GM13976 (cell line): ENCODE results near the gene CAMK1D.
A peak's percentile ranks its signal among the peaks of the same experiment; 100 is the strongest.

Experiments
- DNase-seq: peaks from one replicate; pipeline ENCODE4 v3.0.0; 2012; ENCODE audit warnings: low spot score
- in situ Hi-C: fragments of 300-500 bp; cut with MboI; formaldehyde crosslinking; loops from one replicate; pipeline ENCODE4 v1.12.0; 2022; ENCODE audit warnings: low sequenced_read_pairs, mixed read lengths, inconsistent platforms; ENCODE audit not compliant: unreplicated experiment
- TF ChIP-seq, protein P1 (sequence below): IDR thresholded peaks from 2 replicates; pipeline ENCODE4 v1.5.1; 2012; ENCODE audit warnings: borderline replicate concordance, mild to moderate bottlenecking; ENCODE audit not compliant: insufficient read depth; ENCODE audit errors: extremely low read depth, missing control alignments, control extremely low read depth

CAMK1D gene

DNA sequence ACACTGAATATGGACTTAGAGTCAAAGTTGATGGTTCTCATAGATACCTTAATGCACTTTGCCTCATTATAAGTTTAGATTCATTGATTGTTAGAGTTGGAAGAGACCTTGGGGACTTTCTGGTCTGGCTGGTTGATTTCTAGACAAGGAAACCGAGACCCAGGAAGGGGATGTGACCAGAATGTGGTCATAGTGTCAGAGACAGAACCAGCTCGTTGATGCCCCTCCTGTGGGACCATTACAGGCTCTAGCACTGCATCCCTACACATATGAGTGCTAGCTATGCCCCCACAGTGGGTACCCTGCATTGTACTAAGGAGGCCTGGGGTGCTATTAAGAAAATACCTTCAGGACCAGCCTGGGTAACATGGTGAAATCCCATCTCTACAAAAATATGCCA is 306.6 kb downstream of the CAMK1D start:
- no peak for DNase-seq
- TF ChIP-seq, protein P1, sequence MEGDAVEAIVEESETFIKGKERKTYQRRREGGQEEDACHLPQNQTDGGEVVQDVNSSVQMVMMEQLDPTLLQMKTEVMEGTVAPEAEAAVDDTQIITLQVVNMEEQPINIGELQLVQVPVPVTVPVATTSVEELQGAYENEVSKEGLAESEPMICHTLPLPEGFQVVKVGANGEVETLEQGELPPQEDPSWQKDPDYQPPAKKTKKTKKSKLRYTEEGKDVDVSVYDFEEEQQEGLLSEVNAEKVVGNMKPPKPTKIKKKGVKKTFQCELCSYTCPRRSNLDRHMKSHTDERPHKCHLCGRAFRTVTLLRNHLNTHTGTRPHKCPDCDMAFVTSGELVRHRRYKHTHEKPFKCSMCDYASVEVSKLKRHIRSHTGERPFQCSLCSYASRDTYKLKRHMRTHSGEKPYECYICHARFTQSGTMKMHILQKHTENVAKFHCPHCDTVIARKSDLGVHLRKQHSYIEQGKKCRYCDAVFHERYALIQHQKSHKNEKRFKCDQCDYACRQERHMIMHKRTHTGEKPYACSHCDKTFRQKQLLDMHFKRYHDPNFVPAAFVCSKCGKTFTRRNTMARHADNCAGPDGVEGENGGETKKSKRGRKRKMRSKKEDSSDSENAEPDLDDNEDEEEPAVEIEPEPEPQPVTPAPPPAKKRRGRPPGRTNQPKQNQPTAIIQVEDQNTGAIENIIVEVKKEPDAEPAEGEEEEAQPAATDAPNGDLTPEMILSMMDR: no peak
- in situ Hi-C loops: no loop called here

GRCh38 chr10:12656518-12657142 is 307.3 kb downstream of the CAMK1D start:
- TF ChIP-seq, protein P1: peak; percentile 52
- in situ Hi-C loops: no loop called here
- DNase-seq: peak; percentile 74

GRCh38 chr10:12657489-12657888 is 308.1 kb downstream of the CAMK1D start:
- TF ChIP-seq, protein P1: no peak
- no peak for DNase-seq
- in situ Hi-C loops: no loop called here

DNA sequence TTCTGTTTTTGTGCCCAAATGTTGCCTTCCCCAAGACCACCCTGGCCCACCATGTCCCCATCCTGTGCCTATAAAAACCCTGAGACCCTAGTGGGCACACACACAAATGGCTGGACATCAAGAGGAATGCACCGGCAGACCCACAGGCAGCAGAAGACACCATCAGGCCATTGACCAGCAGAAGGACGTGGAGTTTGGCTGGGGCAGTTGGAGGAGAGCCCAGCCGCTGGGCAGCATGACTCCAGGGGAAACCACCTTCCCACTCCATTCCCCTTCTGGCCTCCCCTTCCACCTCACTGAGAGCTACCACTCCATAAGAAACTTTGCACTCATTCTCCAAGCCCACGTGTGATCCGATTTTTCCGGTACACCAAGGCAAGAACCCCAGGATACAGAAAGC is 309.2 kb downstream of the CAMK1D start:
- TF ChIP-seq, protein P1: no peak
- no peak for DNase-seq
- in situ Hi-C loops: no loop called here

DNA sequence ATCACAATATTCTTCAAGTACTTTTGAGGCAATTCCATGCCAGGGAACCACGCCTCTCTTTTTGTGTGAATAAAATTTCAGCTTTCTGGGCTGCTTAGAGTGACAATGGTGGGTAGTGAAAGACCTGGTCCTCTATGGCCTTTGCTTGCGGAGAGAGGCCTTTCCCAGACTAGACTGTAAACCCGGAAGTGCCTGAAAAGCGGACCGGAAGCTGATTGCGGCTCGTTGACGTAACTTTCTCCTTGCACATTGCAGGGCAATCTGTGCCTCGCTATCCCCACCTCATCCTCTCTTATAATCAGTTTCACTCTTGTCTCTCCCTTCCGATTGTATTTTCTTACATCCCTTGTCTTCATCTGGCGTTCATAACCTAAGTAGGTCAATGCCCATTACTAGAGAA is 310.4 kb downstream of the CAMK1D start:
- no peak for DNase-seq
- in situ Hi-C loops: no loop called here
- TF ChIP-seq, protein P1: no peak

GRCh38 chr10:12660812-12661211 is 311.5 kb downstream of the CAMK1D start:
- in situ Hi-C loops: no loop called here
- TF ChIP-seq, protein P1: no peak
- DNase-seq: no peak
